Epithelial cell of esophagus (primary cell): ENCODE data around the gene SYCP2L.
"Not testable (repeated sequence)": the region's sequence is repeated elsewhere in the genome, so short reads cannot be mapped to it uniquely, and the experiment has no call there.

Experiments
- DNase-seq: peaks from one replicate; pipeline ENCODE4 v3.0.0; 2010; ENCODE audit warnings: low read depth
- H3K4me3 ChIP-seq: 2 replicates; pipeline ENCODE4 v1.5.1; 2011; ENCODE audit warnings: mild to moderate bottlenecking, low read length, control low read depth
- CTCF ChIP-seq: IDR thresholded peaks from 2 replicates; pipeline ENCODE4 v1.5.1; 2011; ENCODE audit warnings: low read depth, mild to moderate bottlenecking, low read length, control low read depth, inconsistent platforms; ENCODE audit not compliant: insufficient read depth; ENCODE audit errors: missing control alignments

SYCP2L gene

GRCh38 chr6:10849901-10850300 lies 37.0 kb upstream of the SYCP2L start:
- no peak for DNase-seq
- no peak for TF ChIP-seq CTCF
- no peak overlapping the region for H3K4me3 ChIP-seq

GRCh38 chr6:10850728-10851127 lies 36.1 kb upstream of the SYCP2L start:
- no peak for TF ChIP-seq CTCF
- H3K4me3 ChIP-seq = no peak overlapping the region
- no peak for DNase-seq

- no peak for DNase-seq
- TF ChIP-seq CTCF = no peak
- H3K4me3 ChIP-seq = no peak overlapping the region
Measured at GRCh38 chr6:10852361-10852960, 34.4 kb upstream of the SYCP2L start.

GRCh38 chr6:10853849-10854300 lies 33.0 kb upstream of the SYCP2L start:
- DNase-seq, H3K4me3 ChIP-seq: not testable (repeated sequence)

- DNase-seq = no peak
- no peak for TF ChIP-seq CTCF
- H3K4me3 ChIP-seq = no peak overlapping the region
Measured at GRCh38 chr6:10854922-10855632, 31.8 kb upstream of the SYCP2L start.

- no peak for DNase-seq
- H3K4me3 ChIP-seq = no peak overlapping the region
- no peak for TF ChIP-seq CTCF
Measured at GRCh38 chr6:10857259-10857658, 29.6 kb upstream of the SYCP2L start.

- H3K4me3 ChIP-seq = no peak overlapping the region
- no peak for TF ChIP-seq CTCF
- DNase-seq = no peak
Measured at GRCh38 chr6:10861086-10861485, 25.8 kb upstream of the SYCP2L start.
